ENCODE data around the gene SIKE1. TPM values are rescaled to one million over a fixed set of nuclear protein-coding genes. Genes with fewer than 3 reads are reported as not detected.

The SIKE1 gene
- total RNA-seq, 1 experiment from 2014 or later = 61.9 TPM

DNA sequence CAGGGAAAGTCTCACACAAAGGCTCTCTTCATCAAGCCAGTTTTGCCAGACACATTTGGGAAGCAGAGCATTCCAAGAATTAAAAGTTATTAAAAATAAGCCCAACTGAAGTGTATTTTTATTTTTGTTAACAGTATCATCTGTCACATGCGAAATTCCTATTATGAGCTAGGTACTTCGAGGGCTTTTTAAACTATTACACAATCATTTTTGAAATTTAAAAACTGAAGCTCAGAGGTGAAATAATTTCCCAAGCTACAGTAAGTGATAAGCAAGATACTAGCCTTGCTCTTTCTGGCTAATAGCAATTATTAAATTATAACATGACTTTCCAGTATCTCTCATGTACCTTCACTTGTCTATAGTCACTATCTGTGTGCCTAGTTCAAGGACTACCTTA is 51.9 kb downstream of the SIKE1 start:
- CTCF ChIA-PET = no interaction called here
- intact Hi-C loops (cut with micrococcal nuclease; ENCODE audit: unreplicated experiment) = no loop called here
- BruUV-seq (replicated peaks) = no TSS peak

DNA sequence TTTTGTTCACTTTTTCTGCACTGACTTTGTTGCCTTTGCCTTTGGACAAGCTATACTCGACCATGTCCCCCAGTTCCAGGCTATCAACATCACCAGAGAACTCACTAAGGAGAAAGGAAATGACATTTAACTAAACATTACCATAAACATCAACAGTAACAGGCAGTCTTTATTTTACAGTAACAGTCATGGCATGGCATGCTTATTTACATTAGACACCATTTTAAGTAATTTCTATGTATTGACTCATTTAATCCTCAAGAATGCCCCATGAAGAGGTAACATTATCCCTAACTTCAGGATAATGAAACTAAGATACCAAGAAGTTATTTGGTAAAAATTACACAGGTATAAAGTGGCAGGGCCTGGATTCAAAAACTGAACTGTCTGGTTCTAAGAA is 55.3 kb downstream of the SIKE1 start:
- Histone ChIP-seq H3F3A (ENCODE audit: insufficient read depth, low read depth) (peaks cover 43% of the 10 kb centered on the region; the same call in 1 of the 2 replicates), H3K27me3 (ENCODE audit: insufficient read depth, low read depth) (no peaks in the 10 kb centered on the region), H3K4me2 (no peak overlapping the region), H3K4me1 (replicated peaks; ENCODE audit: insufficient read depth) (peaks cover 5% of the 10 kb centered on the region), H3K79me2 (ENCODE audit: low read depth) (peaks cover 17% of the 10 kb centered on the region; the same call in 1 of the 2 replicates), H3K36me3 (ENCODE audit: low read depth) (peaks cover 86% of the 10 kb centered on the region), H3K4me3 (no peak overlapping the region), H3K9me2 (ENCODE audit: insufficient read depth) (no peaks in the 10 kb centered on the region), H3K9me3 (ENCODE audit: insufficient read depth, low read depth) (no peaks in the 10 kb centered on the region), H4K20me1 (ENCODE audit: insufficient read depth) (peaks cover 38% of the 10 kb centered on the region), H3K27ac (no peak overlapping the region), H2AFZ (no peak overlapping the region)
- POLR2A ChIA-PET (ENCODE audit: unreplicated experiment) = no interaction called here
- DNase-seq = no peak
- intact Hi-C loops (cut with micrococcal nuclease; ENCODE audit: unreplicated experiment) = no loop called here
- CTCF ChIA-PET = interaction anchor here (0.6 kb wide), 1 partner anchor 14 kb away, joined by 5 read pairs; no protein-coding TSS in a partner anchor
- no peak for TF ChIP-seq EZH2 (IDR thresholded peaks at IDR 0.05; ENCODE audit: low read depth)
- TF ChIP-seq, protein P1, sequence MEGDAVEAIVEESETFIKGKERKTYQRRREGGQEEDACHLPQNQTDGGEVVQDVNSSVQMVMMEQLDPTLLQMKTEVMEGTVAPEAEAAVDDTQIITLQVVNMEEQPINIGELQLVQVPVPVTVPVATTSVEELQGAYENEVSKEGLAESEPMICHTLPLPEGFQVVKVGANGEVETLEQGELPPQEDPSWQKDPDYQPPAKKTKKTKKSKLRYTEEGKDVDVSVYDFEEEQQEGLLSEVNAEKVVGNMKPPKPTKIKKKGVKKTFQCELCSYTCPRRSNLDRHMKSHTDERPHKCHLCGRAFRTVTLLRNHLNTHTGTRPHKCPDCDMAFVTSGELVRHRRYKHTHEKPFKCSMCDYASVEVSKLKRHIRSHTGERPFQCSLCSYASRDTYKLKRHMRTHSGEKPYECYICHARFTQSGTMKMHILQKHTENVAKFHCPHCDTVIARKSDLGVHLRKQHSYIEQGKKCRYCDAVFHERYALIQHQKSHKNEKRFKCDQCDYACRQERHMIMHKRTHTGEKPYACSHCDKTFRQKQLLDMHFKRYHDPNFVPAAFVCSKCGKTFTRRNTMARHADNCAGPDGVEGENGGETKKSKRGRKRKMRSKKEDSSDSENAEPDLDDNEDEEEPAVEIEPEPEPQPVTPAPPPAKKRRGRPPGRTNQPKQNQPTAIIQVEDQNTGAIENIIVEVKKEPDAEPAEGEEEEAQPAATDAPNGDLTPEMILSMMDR (conservative IDR thresholded peaks at IDR 0.05) = no peak
- no TSS peak for BruUV-seq (replicated peaks)

More for the DNA sequence above, 51.9 kb downstream of the SIKE1 start:
- H3K4me1 ChIP-seq (replicated peaks; ENCODE audit: insufficient read depth) = no peaks in the 10 kb centered on the region
- H4K20me1 ChIP-seq (ENCODE audit: insufficient read depth) = peaks cover 53% of the 10 kb centered on the region
- POLR2A ChIA-PET (ENCODE audit: unreplicated experiment) = no interaction called here
- no peaks in the 10 kb centered on the region for H3K9me2 ChIP-seq (ENCODE audit: insufficient read depth)
- H3K27ac ChIP-seq = no peak overlapping the region
- H3K36me3 ChIP-seq (ENCODE audit: low read depth) = peaks cover 87% of the 10 kb centered on the region
- DNase-seq = no peak
- no peaks in the 10 kb centered on the region for H3K27me3 ChIP-seq (ENCODE audit: insufficient read depth, low read depth)
- TF ChIP-seq, protein P1 (conservative IDR thresholded peaks at IDR 0.05) = no peak
- no peak for TF ChIP-seq EZH2 (IDR thresholded peaks at IDR 0.05; ENCODE audit: low read depth)
- peaks cover 42% of the 10 kb centered on the region for H3K79me2 ChIP-seq (ENCODE audit: low read depth)
- H3K9me3 ChIP-seq (ENCODE audit: insufficient read depth, low read depth) = no peaks in the 10 kb centered on the region
- peaks cover 32% of the 10 kb centered on the region; the same call in 1 of the 2 replicates for H3F3A ChIP-seq (ENCODE audit: insufficient read depth, low read depth)
- H3K4me3 ChIP-seq = no peak overlapping the region
- no peak overlapping the region for H2AFZ ChIP-seq
- H3K4me2 ChIP-seq = no peak overlapping the region

DNA sequence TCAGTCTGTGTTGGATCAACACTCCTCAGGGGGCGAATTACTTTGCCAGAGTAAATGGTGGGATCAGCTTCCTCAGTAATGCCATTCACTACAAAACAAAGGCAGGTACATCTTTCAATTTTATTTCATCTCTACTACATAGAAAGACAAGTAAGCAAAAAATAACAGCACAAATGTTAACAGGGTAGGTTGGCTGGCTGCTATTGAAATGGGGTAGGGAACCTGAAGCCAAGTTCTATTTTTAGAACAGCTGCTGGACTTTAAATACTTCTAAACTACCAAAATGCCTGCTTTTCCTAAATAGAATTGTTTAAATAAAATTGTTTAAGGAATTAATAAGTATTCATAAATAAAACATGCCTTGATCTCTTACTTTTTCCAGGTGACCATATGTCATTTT is 56.6 kb downstream of the SIKE1 start:
- H3K27me3 ChIP-seq (ENCODE audit: insufficient read depth, low read depth) = no peaks in the 10 kb centered on the region
- 0 out of 2 replicates have a peak, but pooled peaks cover 12% of the 10 kb centered on the region for H3K79me2 ChIP-seq (ENCODE audit: low read depth)
- TF ChIP-seq, protein P1 (conservative IDR thresholded peaks at IDR 0.05) = no peak
- no peak for TF ChIP-seq EZH2 (IDR thresholded peaks at IDR 0.05; ENCODE audit: low read depth)
- no peak overlapping the region for H3K4me2 ChIP-seq
- H4K20me1 ChIP-seq (ENCODE audit: insufficient read depth) = peaks cover 33% of the 10 kb centered on the region
- no TSS peak for BruUV-seq (replicated peaks)
- H3K4me3 ChIP-seq = no peak overlapping the region
- no peak for DNase-seq
- no peaks in the 10 kb centered on the region for H3K9me3 ChIP-seq (ENCODE audit: insufficient read depth, low read depth)
- H2AFZ ChIP-seq = no peak overlapping the region
- no peaks in the 10 kb centered on the region for H3K9me2 ChIP-seq (ENCODE audit: insufficient read depth)
- H3K4me1 ChIP-seq (replicated peaks; ENCODE audit: insufficient read depth) = peaks cover 18% of the 10 kb centered on the region
- POLR2A ChIA-PET (ENCODE audit: unreplicated experiment) = no interaction called here
- H3K27ac ChIP-seq = no peak overlapping the region
- peaks cover 90% of the 10 kb centered on the region for H3K36me3 ChIP-seq (ENCODE audit: low read depth)
- intact Hi-C loops (cut with micrococcal nuclease; ENCODE audit: unreplicated experiment) = no loop called here
- H3F3A ChIP-seq (ENCODE audit: insufficient read depth, low read depth) = peaks cover 48% of the 10 kb centered on the region
- CTCF ChIA-PET = no interaction called here

All from PC-9 (cell line).